CD4-positive, alpha-beta T cell treated with Interleukin-12 subunit alpha and Interleukin-12 subunit beta, for 1 hour (primary cell): ENCODE results near the gene RANBP17.

Experiments
- DNase-seq: peaks from one replicate; pipeline ENCODE4 v3.0.0-alpha.2; 2020

Gene RANBP17

GRCh38 chr5:171323806-171324632 lies 462.2 kb downstream of the RANBP17 start:
- DNase-seq, result no peak

GRCh38 chr5:171330021-171330420 lies 468.2 kb downstream of the RANBP17 start:
- DNase-seq, result no peak

GRCh38 chr5:171335616-171336015 lies 473.8 kb downstream of the RANBP17 start:
- no peak for DNase-seq

- DNase-seq, result peak; percentile 21
Measured at GRCh38 chr5:171336521-171337209, 474.8 kb downstream of the RANBP17 start.

GRCh38 chr5:171337210-171337569 lies 475.4 kb downstream of the RANBP17 start:
- DNase-seq, result no peak

- DNase-seq, result no peak
Measured at GRCh38 chr5:171340042-171340441, 478.2 kb downstream of the RANBP17 start.

- no peak for DNase-seq
Measured at GRCh38 chr5:171340491-171340890, 478.7 kb downstream of the RANBP17 start.

GRCh38 chr5:171342362-171343111 lies 480.7 kb downstream of the RANBP17 start:
- peak; percentile 37 for DNase-seq

GRCh38 chr5:171344936-171345608 lies 483.3 kb downstream of the RANBP17 start:
- no peak for DNase-seq
